ENCODE results near the gene NFIB. TPM values are rescaled to one million over a fixed set of nuclear protein-coding genes. Genes with fewer than 3 reads are reported as not detected.
A peak's percentile ranks its signal among the peaks of the same experiment; 100 is the strongest.

Gene NFIB
- total RNA-seq, 1 donor from 2014 or later: 82.7 TPM

- DNase-seq (ENCODE audit: low read depth, low spot score): no peak
Measured at GRCh38 chr9:14218253-14218652, 95.7 kb downstream of the NFIB start.

- no peak for DNase-seq (ENCODE audit: low read depth, low spot score)
Measured at GRCh38 chr9:14216612-14217194, 97.2 kb downstream of the NFIB start.

GRCh38 chr9:14215614-14216013, 98.3 kb downstream of the NFIB start:
- DNase-seq (ENCODE audit: low read depth, low spot score): no peak

GRCh38 chr9:14214693-14215092, 99.2 kb downstream of the NFIB start:
- no peak for DNase-seq (ENCODE audit: low read depth, low spot score)

- DNase-seq (ENCODE audit: low read depth, low spot score): no peak
Measured at GRCh38 chr9:14214065-14214684, 99.8 kb downstream of the NFIB start.

- DNase-seq (ENCODE audit: low read depth, low spot score): no peak
Measured at GRCh38 chr9:14213504-14213903, 100.4 kb downstream of the NFIB start.

- DNase-seq (ENCODE audit: low read depth, low spot score): no peak
Measured at GRCh38 chr9:14212697-14213420, 101.1 kb downstream of the NFIB start.

- no peak for DNase-seq (ENCODE audit: low read depth, low spot score)
Measured at GRCh38 chr9:14212077-14212476, 101.9 kb downstream of the NFIB start.

GRCh38 chr9:14211564-14211963, 102.4 kb downstream of the NFIB start:
- DNase-seq (ENCODE audit: low read depth, low spot score): no peak

- DNase-seq (ENCODE audit: low read depth, low spot score): no peak
Measured at GRCh38 chr9:14210428-14210827, 103.5 kb downstream of the NFIB start.

- DNase-seq (ENCODE audit: low read depth, low spot score): no peak
Measured at GRCh38 chr9:14209399-14210345, 104.3 kb downstream of the NFIB start.

- no peak for DNase-seq (ENCODE audit: low read depth, low spot score)
Measured at GRCh38 chr9:14207352-14207995, 106.5 kb downstream of the NFIB start.

- DNase-seq (ENCODE audit: low read depth, low spot score): no peak
Measured at GRCh38 chr9:14205463-14205862, 108.5 kb downstream of the NFIB start.

GRCh38 chr9:14203356-14204056, 110.4 kb downstream of the NFIB start:
- DNase-seq (ENCODE audit: low read depth, low spot score): peak; percentile 37

- DNase-seq (ENCODE audit: low read depth, low spot score): no peak
Measured at GRCh38 chr9:14198841-14199455, 115.0 kb downstream of the NFIB start.

- DNase-seq (ENCODE audit: low read depth, low spot score): no peak
Measured at GRCh38 chr9:14198047-14198840, 115.7 kb downstream of the NFIB start.

- DNase-seq (ENCODE audit: low read depth, low spot score): no peak
Measured at GRCh38 chr9:14197325-14197858, 116.5 kb downstream of the NFIB start.

- peak; percentile 75 for DNase-seq (ENCODE audit: low read depth, low spot score)
Measured at GRCh38 chr9:14193328-14193990, 120.5 kb downstream of the NFIB start.

Measured in pulmonary artery endothelial cell (primary cell).